IPS-18a (cell line): ENCODE data around the gene IBA57.

Experiments used
- H3K27ac ChIP-seq: one replicate; pipeline ENCODE4 v1.5.1; 2013; ENCODE audit warnings: low read length
- H3K27me3 ChIP-seq: one replicate; pipeline ENCODE4 v1.6.1; 2013; ENCODE audit warnings: mild to moderate bottlenecking, low read length; ENCODE audit not compliant: control insufficient read depth, insufficient read depth
- H3K36me3 ChIP-seq: one replicate; pipeline ENCODE4 v1.6.1; 2013; ENCODE audit warnings: low read depth, low read length; ENCODE audit not compliant: control insufficient read depth
- H3K4me1 ChIP-seq: one replicate; pipeline ENCODE4 v1.6.1; 2013; ENCODE audit warnings: low read depth, low read length; ENCODE audit not compliant: control insufficient read depth
- H3K4me3 ChIP-seq: one replicate; pipeline ENCODE4 v1.5.1; 2013; ENCODE audit warnings: low read length
- H3K9ac ChIP-seq: one replicate; pipeline ENCODE4 v1.6.1; 2013; ENCODE audit warnings: mild to moderate bottlenecking, low read length, moderate library complexity
- H3K9me3 ChIP-seq: one replicate; pipeline ENCODE4 v1.6.1; 2013; ENCODE audit warnings: low read depth, low read length; ENCODE audit not compliant: control insufficient read depth

IBA57 gene

DNA sequence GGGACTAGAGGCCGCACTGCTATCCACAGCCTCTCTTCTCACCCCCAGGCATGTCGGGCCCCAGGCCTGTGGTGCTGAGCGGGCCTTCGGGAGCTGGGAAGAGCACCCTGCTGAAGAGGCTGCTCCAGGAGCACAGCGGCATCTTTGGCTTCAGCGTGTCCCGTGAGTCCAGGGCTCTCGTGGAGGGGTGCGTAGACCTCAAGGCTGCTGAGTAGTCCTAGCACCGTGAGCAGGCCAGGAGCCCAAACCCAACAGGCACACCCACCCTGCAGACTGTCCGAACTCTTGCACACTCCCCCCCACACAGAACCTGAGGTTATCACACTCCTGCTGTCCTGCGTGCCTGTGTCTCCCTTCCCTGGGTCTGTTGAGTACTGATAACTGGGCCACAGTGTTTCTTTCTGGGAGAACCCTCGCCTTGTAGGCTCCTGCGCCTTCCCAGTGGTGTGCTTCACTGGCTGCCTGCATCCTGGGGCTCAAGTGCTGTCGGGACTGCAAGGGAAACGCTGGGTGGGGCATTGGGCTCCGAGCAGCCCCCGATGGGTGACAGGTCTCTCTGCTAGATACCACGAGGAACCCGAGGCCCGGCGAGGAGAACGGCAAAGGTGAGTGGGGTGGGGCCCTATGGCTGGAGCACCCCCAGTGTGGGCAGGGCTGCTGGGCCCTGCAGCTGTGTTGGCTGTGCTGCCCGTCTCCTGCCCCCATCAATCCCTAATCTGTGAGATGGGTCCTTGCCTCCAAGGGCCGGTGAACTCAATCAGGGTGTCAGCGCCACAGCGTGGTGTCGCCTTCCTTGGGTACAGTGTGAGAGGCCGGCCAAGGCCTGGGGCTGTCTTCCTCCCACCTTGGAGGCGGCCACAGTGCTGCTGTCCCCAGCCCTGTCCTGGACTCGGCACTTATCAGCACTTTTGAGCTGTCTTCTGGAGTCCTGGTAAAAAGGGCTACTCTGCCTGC lies 19.9 kb upstream of the IBA57 start:
- Histone ChIP-seq H3K9me3 (no peaks in the 10 kb centered on the region), H3K27me3 (no peaks in the 10 kb centered on the region), H3K27ac (no peak overlapping the region), H3K36me3 (no peaks in the 10 kb centered on the region), H3K4me1 (peaks cover 11% of the 10 kb centered on the region), H3K9ac (no peak overlapping the region), H3K4me3 (no peak overlapping the region)

GRCh38 chr1:228146417-228147150 lies 19.0 kb upstream of the IBA57 start:
- Histone ChIP-seq H3K36me3 (no peaks in the 10 kb centered on the region), H3K9ac (no peak overlapping the region), H3K4me1 (peaks cover 6% of the 10 kb centered on the region), H3K27ac (no peak overlapping the region), H3K27me3 (no peaks in the 10 kb centered on the region), H3K9me3 (no peaks in the 10 kb centered on the region), H3K4me3 (no peak overlapping the region)

DNA sequence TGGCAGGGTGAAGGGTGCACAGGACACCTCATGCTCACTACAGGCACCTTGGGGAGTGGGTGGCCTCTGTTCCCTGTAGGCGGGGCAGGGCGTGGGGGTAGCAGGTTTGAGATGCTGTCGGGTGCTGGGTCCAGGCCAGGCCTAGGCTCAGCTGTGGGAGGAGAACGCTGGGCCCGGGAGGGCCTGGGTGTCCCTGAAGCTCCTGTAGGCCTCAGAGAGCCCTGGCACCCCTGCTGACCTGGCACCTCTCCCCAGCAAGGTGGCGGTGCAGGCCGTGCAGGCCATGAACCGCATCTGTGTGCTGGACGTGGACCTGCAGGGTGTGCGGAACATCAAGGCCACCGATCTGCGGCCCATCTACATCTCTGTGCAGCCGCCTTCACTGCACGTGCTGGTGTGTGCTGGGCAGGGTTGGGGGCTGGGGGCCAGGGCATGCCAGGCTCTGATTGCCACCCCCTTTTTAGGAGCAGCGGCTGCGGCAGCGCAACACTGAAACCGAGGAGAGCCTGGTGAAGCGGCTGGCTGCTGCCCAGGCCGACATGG lies 18.4 kb upstream of the IBA57 start:
- Histone ChIP-seq H3K9me3 (no peaks in the 10 kb centered on the region), H3K4me1 (peaks cover 6% of the 10 kb centered on the region), H3K9ac (no peak overlapping the region), H3K4me3 (no peak overlapping the region), H3K36me3 (no peaks in the 10 kb centered on the region), H3K27ac (no peak overlapping the region), H3K27me3 (no peaks in the 10 kb centered on the region)

DNA sequence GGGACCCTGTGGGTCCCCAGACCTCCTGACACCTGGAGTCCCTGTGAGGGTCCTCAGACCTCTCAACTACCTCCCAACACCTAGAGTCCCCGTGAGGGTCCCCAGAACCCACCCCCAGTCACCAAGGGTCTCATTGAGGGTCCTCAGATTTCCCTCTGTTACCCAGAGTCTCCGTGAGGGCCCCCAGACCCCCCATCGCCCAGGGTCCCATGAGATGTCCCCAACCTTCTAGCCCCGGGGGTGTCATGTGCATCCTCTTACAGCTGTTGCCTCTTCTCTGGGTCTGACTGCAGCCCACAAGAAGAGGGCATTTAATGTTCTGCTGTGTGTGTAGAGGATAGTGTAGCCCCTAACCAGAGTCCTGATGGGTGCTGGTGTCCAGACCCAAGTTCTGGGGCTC lies 17.8 kb upstream of the IBA57 start:
- no peaks in the 10 kb centered on the region for H3K9me3 ChIP-seq
- peaks cover 6% of the 10 kb centered on the region for H3K4me1 ChIP-seq
- H3K27ac ChIP-seq = no peak overlapping the region
- H3K4me3 ChIP-seq = no peak overlapping the region
- no peak overlapping the region for H3K9ac ChIP-seq
- H3K36me3 ChIP-seq = no peaks in the 10 kb centered on the region
- no peaks in the 10 kb centered on the region for H3K27me3 ChIP-seq

- Histone ChIP-seq H3K27ac (no peak overlapping the region), H3K9ac (no peak overlapping the region), H3K36me3 (no peaks in the 10 kb centered on the region)
Measured at GRCh38 chr1:228148196-228148861, 17.3 kb upstream of the IBA57 start.

GRCh38 chr1:228148935-228149405 lies 16.6 kb upstream of the IBA57 start:
- Histone ChIP-seq H3K4me3 (no peak overlapping the region), H3K27me3 (no peaks in the 10 kb centered on the region), H3K9ac (no peak overlapping the region), H3K4me1 (peaks cover 6% of the 10 kb centered on the region), H3K36me3 (no peaks in the 10 kb centered on the region), H3K27ac (no peak overlapping the region), H3K9me3 (no peaks in the 10 kb centered on the region)

More at GRCh38 chr1:228148196-228148861, 17.3 kb upstream of the IBA57 start:
- Histone ChIP-seq H3K9me3 (no peaks in the 10 kb centered on the region), H3K4me3 (no peak overlapping the region), H3K27me3 (no peaks in the 10 kb centered on the region), H3K4me1 (peaks cover 6% of the 10 kb centered on the region)

DNA sequence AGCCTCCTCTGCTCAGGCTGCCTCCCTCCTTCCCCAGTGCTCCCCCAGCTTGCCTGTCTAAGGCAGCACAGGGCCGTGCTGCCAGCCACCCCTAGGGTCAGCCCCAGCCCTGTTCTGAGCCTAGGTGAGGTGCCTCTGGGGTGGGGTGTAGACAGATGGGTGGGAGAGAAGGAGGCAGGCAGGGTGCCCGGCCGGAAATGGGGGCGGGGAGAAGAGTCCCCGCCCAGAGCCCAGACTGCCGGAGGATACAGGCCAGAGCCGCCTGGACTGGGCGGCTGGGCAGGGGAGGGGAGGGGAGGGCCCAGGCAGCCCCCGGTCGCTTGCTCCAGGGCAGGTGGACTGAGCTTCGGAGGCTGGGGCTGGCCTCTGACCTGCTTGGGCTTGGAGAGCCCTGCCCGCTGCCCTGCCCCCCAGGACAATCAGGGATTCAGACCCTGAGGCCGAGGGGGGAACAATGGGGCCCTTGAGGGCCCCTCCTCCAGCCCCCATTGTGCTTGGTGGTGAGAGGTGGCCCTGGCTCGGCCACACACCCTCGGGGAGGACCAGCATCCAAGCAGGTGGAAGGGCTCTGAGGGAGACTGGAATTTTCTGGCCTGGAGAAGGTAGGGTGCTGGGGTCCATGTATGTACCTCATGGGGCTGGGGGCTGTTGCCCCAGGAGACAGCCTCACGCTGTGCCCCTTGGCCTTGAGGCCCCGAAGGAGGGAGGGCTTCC lies 16.0 kb upstream of the IBA57 start, which contains the start of gene GJC2:
GJC2 (plus strand) TSS at position 525 of the 714 bp plus-strand sequence. CDS start 7,829 bp downstream, outside the sequence.
- peaks cover 6% of the 10 kb centered on the region for H3K4me1 ChIP-seq
- no peak within 1 kb of the TSS for H3K9ac ChIP-seq
- no peaks in the 10 kb centered on the region for H3K9me3 ChIP-seq
- no peak within 1 kb of the TSS for H3K27ac ChIP-seq
- H3K27me3 ChIP-seq = no peaks in the 10 kb centered on the region
- H3K36me3 ChIP-seq = no peaks in the 10 kb centered on the region
- no peak within 1 kb of the TSS for H3K4me3 ChIP-seq

DNA sequence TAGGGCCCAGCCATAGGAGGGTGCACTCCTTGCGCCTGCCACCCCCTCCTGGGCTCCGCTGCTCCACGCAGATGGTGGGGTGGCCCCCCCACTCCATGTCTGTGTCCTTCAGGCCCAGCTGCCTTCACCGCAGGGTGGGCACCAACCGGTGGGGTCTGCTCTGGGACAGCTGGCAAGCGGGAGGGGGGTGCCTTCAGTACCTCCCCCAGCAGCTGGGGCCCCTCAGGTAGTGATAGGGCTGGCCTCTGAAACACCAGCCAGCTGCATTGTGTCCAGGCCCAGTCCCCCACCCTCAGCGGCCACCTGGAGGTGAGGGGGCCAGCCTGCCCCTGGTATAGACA lies 15.5 kb upstream of the IBA57 start:
- Histone ChIP-seq H3K9ac (no peak overlapping the region), H3K4me3 (no peak overlapping the region), H3K27me3 (no peaks in the 10 kb centered on the region), H3K36me3 (no peaks in the 10 kb centered on the region), H3K4me1 (peaks cover 6% of the 10 kb centered on the region), H3K9me3 (no peaks in the 10 kb centered on the region), H3K27ac (no peak overlapping the region)

- Histone ChIP-seq H3K4me1 (peaks cover 6% of the 10 kb centered on the region), H3K9me3 (no peaks in the 10 kb centered on the region), H3K9ac (no peak overlapping the region), H3K36me3 (no peaks in the 10 kb centered on the region), H3K27me3 (no peaks in the 10 kb centered on the region), H3K4me3 (no peak overlapping the region), H3K27ac (no peak overlapping the region)
Measured at GRCh38 chr1:228150461-228151179, 15.0 kb upstream of the IBA57 start.

DNA sequence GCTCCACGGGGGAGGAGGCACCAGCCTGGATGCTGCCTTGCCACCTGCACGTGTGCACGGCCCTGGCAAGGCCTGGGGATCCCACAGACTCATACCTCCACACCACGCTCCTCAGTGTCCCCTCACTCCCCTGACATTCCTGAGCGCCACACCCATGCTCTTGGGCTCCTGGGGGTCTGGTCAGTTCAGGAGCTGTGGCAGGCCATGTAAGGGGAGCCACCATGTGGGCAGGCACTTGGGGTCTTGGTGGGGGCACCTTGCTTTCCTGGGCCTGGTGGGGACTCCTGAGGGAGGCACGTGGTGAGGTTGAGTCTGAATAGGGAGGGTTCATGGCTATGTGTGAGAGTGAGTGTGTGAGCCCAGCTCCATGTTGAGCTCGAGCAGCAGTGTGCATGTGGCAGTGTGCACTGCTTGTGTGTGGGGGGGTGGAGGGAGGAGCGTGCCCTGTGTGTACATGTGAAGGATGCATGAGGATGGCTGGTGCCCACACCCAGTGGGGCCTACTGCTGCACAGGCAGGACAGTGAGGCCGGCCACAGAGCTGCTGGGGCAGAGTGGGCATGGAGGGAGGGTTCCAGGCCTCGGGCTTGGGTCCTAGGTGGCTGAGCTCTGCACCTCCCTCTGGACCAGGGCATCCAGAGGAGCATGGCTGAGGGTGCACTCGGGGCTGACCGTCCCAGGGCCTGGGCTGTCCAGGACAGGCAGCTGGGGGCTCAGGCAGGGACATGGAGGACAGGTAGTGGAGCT lies 14.3 kb upstream of the IBA57 start:
- Histone ChIP-seq H3K27ac (no peak overlapping the region), H3K4me1 (peaks cover 6% of the 10 kb centered on the region), H3K4me3 (no peak overlapping the region), H3K27me3 (no peaks in the 10 kb centered on the region), H3K9ac (no peak overlapping the region), H3K36me3 (no peaks in the 10 kb centered on the region), H3K9me3 (no peaks in the 10 kb centered on the region)
